Measurements from ENCODE around the gene SLCO1B3.
"Not testable (repeated sequence)": the region's sequence is repeated elsewhere in the genome, so short reads cannot be mapped to it uniquely, and the experiment has no call there.

SLCO1B3 gene, protein sequence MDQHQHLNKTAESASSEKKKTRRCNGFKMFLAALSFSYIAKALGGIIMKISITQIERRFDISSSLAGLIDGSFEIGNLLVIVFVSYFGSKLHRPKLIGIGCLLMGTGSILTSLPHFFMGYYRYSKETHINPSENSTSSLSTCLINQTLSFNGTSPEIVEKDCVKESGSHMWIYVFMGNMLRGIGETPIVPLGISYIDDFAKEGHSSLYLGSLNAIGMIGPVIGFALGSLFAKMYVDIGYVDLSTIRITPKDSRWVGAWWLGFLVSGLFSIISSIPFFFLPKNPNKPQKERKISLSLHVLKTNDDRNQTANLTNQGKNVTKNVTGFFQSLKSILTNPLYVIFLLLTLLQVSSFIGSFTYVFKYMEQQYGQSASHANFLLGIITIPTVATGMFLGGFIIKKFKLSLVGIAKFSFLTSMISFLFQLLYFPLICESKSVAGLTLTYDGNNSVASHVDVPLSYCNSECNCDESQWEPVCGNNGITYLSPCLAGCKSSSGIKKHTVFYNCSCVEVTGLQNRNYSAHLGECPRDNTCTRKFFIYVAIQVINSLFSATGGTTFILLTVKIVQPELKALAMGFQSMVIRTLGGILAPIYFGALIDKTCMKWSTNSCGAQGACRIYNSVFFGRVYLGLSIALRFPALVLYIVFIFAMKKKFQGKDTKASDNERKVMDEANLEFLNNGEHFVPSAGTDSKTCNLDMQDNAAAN

DNA sequence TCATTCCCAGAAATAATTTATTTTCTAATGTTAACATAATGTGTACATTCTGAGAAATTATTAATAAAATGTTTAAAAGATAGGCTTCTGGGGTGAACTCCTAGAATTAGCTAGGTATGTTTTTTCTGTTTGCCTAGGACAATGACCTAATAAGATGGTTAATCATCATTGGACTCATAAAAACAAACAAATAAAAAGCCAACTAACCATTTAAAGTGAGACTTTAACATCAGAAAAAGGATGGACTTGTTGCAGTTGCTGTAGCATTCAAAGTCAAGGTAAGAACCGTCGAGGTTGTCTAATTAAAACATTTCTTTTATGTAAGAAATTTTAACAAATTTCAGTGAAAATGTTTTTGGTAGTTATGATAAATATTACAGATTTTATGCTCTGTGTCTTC is at the start of gene SLCO1B3:
SLCO1B3 (plus strand) TSS at position 219 of the 400 bp plus-strand sequence. CDS start 5,034 bp downstream, outside the sequence.
- no peak for DNase-seq

DNA sequence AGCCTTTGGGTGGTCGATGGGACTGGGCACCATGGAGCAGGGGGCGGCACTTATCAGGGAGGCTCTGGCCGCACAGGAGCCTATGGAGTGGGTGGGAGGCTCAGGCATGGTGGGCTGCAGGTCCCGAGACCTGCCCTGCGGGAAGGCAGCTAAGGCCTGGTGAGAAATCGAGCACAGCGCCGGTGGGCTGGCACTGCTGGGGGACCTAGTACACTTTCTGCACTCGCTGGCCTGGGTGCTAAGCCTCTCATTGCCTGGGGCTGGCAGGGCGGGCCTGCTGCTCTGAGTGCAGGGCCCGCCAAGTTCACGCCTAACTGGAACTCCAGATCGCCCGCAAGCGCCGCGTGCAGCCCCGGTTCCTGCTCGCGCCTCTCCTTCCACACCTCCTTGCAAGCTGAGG is 33.1 kb upstream of the SLCO1B3 start:
- no peak for DNase-seq

DNA sequence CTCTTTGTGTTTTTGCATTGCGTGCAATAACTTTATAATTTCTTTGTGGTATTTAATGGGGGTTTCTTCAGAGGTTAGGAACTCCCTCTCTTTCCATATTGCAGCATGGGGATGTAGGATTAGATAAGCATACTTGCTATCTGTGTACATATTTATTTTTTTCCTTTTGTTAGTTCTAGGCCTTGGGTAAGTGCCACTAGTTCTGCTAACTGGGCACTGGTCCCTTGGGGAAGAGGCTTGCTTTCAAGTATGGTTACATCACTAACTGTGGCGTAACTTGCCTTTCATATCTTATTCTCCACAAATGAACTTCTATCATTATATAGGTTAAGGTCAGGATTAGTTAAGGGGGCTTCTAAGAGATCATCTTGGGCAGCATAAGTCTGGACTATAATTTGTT is 31.5 kb upstream of the SLCO1B3 start:
- DNase-seq: no peak

DNA sequence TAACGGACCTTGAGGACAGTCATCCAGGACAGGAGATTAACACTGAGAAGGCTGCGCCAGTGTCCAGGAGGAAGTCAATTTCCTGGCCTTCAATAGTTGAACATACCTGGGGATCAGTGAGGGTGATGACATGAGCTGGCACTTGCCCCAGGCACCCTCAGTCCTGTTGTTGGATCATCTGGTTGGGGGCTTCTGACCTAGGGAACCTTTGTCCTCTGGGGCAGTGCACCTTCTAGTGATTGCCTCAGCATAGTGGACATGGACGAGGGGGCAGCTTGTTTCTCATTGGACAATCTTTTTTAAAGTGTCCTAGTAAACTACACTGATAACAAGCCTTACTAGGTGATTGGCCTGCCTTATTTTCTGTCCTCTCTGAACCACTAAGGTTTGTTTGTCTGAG is 30.5 kb upstream of the SLCO1B3 start:
- DNase-seq: not testable (repeated sequence)

DNA sequence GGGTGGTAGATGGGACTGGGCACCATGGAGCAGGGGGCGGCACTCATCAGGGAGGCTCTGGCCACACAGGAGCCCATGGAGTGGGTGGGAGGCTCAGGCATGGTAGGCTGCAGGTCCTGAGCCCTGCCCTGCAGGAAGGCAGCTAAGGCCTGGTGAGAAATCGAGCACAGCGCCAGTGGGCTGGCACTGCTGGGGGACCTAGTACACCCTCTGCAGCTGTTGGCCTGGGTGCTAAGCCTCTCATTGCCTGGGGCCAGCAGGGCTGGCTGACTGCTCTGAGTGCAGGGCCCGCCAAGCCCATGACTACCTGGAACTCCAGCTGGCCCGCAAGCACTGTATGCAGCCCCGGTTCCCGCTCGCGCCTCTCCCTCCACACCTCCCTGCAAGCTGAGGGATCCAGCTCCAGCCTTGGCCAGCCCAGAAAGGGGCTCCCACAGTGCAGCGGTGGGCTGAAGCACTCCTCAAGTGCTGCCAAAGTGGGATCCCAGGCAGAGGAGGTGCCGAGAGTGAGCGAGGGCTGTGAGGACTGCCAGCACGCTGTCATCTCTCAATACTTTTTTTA is 26.6 kb upstream of the SLCO1B3 start:
- not testable (repeated sequence) for DNase-seq

DNA sequence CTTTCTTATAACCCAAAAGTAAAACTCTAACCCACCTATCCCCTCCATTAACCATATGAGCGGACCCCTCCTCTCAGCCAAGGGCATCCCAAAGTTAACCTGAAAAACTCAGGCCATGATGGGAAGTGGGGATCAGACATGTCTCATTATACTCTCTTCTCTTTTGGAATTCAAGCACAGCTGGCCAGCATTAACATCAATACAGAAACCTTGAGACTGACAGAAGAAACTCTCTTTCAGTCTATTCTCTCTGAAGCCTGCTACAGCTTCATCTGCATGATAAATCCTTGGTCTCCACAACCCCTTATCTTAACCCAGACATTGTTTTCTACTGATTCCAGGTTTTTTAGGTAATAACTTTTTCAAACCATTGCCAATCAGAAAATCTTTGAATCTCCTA is 17.5 kb upstream of the SLCO1B3 start:
- DNase-seq: no peak

DNA sequence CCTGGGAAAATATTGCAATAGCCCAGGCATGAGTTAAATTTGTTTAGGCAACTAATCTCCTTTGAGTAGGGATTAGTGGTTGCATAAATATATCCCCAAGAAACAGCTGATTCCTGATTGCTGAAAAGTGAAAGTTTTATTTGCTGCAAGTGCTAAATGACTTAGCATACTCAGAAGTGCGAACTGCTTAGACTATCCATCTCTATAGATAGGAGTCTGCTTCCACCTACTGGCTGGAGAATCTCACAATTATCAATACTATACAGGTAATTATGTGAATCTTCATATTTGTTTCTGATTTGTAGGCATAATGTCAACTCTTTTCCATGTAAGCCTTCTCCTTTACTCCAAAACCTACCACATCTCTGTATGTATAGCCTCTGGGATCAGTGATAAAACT is 12.0 kb upstream of the SLCO1B3 start:
- DNase-seq: peak; percentile 1

DNA sequence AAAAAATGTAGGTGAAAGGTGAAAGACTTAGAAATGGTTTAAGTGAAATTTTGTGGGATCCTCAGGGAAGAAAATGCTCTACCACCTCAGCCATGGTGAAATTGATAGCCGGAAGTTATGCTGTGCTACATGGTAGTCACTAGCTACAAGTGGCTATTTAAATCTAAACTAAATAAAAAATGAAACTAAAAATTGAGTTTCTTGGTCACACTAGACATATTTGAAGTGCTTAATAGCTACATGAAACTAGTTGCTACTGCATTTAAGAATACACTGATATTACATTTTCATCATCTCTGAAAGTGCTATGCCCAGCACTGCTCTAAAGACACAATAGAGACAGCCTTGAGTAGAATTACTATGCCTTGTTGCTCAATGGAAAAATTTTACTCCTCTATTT is 10.3 kb upstream of the SLCO1B3 start:
- no peak for DNase-seq

DNA sequence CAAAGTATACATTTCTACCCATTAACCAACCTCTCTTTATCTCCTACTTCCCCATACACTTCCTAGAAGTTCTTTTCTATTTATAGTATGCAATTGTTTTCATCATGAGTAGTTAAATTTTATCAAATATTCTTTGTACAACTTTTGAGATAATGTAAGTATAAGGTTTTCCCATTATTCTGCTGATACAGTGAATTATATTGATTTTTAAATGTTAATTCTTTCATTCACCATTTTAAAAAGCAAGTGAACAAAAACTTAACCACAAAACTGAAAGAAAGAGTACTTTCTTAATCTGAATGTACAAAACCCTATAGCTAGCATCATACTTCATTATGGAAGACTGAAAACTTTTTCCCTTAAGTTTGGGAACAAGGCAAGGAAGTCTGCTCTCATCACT is 9.5 kb upstream of the SLCO1B3 start:
- no peak for DNase-seq

DNA sequence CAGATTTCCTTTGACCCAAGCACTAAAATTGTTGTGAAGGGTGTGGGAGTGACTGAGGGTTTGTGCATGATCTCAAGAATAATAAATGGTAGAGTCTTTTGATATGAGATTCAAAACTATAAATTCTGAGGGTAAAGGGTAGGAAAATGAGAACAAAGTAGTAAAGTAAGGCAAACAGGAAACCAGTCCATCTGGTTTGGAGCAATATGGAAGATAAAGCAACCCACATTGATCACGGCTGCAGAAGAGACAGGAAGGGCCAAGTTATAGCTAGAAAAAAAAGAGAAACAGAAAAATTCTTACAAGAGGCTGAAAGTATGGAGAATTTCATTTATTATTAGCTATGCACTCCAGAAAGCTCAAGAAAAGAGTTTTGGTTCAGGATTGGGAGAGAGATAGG is 4.6 kb upstream of the SLCO1B3 start:
- no peak for DNase-seq

DNA sequence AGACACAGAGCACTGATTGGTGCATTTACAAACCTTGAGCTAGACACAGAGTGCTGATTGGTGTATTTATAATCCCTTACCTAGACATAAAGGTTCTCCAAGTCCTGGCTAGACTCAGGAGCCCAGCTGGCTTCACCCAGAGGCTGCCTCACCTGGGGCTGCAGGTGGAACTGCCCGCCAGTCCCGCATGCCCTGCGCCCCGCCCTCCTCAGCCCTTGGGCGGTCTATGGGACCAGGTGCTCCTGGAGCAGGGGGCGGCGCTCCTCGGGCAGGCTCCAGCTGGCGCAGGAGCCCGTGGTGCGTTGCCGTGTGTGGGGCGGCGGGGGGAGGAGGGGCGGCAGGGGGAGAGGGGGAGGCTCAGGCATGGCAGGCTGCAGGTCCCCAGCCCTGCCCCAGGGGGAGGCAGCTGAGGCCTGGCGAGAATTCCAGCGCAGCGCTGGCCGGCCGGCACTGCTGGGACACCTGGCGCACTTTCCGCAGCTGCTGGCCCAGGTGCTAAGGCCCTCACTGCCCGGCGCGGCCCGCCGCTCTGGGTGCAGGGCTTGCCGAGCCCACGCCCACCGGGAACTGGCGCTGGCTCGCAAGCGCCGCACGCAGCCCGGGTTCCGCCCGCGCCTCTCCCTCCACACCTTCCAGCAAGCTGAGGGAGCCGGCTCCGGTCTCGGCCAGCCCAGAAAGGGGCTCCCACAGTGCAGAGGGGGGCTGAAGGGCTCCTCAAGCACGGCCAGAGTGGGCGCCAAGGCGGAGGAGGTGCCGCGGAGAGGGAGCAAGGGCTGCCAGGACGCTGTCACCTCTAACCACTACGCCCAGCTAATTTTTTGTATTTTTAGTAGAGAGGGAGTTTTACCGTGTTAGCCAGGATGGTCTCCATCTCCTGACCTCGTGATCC is 3.1 kb upstream of the SLCO1B3 start:
- DNase-seq: no peak

DNA sequence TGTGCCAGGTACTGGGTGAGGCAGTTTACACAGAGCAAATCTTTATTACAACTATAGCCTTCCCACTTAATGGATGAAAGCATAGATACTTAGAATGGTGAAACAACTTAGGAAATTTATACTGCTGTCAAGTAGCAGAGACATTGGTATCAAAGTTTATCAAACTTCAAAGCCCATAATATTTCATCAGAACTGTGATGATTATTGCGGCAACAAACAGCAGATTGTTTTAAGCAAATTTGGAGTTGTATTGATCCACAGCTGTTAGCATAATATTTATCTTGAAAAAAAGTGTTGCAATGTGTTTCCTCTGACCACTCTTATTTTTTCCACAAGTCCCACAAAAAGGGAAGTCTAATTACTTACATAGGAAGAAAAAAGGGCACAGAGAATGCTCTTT is 2.0 kb upstream of the SLCO1B3 start:
- DNase-seq: no peak

DNA sequence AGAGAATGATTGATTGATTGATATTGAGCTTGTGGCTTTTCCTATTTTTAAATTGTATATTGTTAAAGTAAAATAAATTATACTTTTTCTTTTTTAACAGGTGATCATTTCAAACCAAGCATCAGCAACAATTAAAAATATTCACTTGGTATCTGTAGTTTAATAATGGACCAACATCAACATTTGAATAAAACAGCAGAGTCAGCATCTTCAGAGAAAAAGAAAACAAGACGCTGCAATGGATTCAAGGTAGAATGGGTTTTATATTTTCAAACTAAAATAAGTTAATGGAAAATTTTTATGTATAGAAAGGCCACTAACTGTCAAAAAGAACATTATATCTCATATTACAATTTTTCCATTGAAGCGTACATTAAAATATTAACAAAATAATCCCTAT is 5.1 kb downstream of the SLCO1B3 start:
- no peak for DNase-seq

DNA sequence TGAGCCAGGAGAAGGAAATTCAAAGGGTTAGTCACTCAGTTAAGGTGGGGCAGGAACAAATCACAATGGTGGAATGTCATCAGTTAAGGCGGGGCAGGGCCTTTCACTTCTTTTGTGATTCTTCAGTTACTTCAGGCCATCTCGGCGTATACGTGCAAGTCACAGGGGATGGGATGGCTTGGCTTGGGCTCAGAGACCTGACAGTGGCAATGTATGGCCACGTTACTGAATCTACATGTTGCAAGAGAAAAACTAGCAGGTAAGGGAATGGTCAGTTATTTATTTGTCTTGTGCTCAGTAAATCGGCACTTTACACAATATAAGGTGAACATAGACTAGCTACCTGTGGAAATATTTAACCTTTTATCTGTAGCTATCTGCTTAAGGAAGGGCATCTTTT is 11.9 kb downstream of the SLCO1B3 start:
- no peak for DNase-seq

DNA sequence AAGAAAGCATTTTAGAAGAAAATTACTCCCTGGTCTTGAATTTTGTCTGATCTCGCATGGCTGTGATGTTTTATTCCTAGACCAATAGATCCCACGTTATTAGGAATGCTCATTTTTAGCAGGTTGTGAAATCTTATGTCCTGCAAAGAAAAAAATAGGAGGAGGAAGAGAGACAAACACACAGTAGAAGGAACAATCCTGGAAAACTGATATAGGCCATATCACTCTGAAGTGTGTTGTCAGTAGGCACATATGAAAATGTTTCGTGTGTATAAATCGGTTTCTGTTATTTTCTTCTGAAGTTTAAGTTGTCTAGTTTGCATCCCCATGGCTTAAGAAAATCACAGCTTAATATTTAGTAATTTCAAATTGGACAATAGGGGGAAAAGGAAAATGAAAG is 12.4 kb downstream of the SLCO1B3 start:
- no peak for DNase-seq

DNA sequence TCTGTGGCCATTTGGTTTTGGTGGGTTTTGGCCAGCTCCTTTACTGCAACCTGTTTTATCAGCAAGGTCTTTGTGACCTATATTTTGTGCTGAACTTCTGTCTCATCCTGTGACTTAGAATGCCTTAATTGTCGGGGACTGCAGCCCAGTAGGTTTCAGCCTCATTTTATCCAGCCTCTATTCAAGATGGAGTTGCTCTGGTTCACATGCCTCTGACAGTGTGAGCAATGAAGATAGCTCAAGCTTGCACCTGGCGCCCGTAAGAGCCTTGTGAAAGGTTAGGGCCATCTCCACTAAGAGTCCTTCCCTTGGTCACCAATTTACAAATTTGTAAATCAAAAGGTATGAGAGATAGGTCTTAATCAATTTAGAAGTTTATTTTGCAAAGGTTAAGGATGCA is 19.4 kb downstream of the SLCO1B3 start:
- DNase-seq: no peak

DNA sequence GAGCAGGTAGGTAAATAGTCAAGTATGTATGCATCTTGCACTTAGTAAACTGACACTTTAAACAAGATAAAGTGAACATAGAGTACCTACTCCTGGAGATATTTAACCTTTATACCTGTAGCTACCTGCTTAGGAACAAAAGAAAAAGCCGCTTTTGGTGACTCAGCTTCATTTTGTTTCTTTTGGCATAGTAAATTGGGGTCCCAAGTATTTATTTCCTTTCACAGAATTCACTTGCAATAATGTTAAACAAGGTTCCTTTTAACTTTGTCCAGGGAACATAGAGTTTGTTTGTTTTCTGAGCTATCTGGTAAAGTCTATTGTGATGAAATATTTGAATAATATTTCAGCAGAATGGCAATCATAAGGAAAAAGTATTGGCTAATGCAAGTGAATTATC is 20.0 kb downstream of the SLCO1B3 start:
- no peak for DNase-seq

DNA sequence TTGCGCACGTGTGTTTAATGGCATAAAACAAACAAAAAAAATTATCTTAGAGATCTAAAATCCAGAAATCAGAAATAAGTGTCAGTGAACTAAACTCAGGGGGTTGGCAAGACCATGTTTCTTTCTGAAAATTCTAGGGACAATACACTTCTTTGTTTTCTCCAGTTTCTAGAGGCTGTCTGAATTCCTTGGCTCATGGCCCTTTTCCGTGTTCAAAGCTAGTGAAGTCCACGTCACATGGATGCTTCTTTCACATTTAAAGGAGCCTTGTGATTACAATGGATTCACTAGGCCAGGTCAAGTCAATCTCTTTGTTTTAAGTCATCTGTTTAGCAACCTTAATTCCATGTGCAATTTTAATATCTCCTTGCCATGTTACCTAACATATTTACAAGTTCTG is 22.4 kb downstream of the SLCO1B3 start:
- DNase-seq: no peak

DNA sequence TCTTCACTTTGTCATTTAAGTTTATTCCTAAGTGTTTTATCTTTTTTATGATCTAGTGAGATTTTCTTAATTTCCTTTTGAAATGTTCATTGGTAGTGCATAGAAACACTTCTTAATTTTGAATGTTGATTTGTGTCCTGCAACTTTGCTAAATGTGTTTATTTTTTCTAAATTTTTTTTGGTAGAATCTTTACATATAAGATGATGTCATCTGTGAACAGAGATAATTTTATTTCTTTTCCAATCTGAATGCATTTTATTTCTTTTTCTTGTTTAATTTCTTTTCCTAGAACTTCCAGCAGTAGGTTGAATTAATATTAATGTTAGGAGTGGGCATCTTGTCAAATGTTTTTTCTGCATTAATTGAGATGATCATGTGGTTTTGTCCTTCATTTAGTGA is 42.1 kb downstream of the SLCO1B3 start:
- DNase-seq: no peak

DNA sequence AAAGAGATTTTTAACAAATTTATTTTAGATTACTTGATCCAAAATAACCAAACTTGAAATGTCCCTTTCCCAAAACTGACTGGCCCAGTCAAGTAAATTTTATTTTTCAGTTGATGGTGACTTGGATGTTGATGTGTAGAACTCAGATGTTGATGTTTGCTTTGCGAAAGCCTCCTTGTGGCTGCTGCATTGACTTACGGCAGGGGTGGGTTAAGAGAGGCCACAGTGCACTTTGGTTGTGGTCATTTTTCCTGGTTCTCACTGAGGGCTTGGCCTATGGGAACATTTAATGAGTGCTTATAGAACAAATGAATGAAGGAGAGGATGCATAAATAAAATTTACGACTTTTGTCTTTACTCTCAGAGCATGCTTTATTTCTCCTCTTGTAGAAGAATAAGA is 52.6 kb downstream of the SLCO1B3 start:
- no peak for DNase-seq

DNA sequence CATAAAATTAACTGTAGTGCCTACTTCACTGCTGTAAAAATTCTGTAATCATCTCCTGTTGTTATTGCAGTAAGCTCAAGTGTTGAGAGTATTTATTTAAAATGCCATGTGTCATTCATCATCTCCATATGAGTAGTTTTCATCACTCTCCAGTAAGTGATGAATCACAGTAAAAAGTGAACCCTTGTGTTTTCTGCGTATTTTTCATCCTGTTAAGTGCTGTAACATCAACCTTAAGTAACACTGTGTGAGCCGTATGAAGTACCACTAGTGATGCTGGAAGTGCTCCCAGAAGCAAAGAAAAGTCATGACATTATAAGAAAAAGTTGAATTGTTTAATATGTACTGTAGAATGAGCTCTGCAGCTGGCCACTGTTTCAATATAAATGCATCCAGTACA is 55.4 kb downstream of the SLCO1B3 start:
- DNase-seq: no peak

DNA sequence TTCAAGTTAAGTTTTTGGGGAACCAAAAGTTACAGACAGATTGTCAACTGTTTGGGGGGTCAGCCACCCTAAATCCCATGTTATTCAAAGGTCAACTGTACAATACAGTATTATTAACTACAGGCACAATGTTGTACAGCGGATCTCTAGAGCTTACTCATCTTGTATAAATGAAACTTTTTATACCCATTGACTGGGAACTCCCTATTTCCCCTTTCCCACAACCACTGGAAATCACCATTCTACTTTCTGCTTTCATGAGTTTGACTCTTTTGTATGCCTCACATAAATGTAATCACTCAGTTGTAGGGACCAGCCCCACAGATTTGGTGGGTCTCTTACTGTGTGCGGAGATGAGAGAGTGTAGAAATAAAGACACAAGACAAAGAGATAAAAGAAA is 57.8 kb downstream of the SLCO1B3 start:
- DNase-seq: no peak

DNA sequence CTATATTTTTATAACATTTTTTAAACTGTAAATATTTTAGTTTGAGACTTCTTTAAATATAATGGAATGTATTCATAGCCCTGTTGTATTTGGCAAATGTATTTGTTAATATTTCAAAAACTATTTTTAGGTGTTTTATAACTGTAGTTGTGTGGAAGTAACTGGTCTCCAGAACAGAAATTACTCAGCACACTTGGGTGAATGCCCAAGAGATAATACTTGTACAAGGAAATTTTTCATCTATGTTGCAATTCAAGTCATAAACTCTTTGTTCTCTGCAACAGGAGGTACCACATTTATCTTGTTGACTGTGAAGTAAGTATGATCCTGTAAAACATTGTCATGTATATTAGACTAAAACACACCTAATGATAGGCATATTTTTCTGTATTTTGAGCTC is 72.8 kb downstream of the SLCO1B3 start:
- no peak for DNase-seq

Measured in activated CD4-positive, alpha-beta T cell treated with anti-CD3 and anti-CD28 coated beads, Interleukin-2, Interleukin-6, amounts not matched to agents 100 ng/mL and 50 ng/mL, durations not matched to agents 16 hours and 8 hours (primary cell).